ENCODE data around the gene EXTL1.

EXTL1 gene

GRCh38 chr1:26009796-26010447 is 11.7 kb upstream of the EXTL1 start:
- H3K27me3 ChIP-seq, result no peaks in the 10 kb centered on the region
- no peaks in the 10 kb centered on the region for H3K9me3 ChIP-seq
- no peak overlapping the region for H3K27ac ChIP-seq
- no peak for TF ChIP-seq CTCF (IDR thresholded peaks at IDR 0.05)
- no peak overlapping the region for H3K4me3 ChIP-seq (ENCODE audit: low read depth in 1 of 2, low read length in 1 of 2)
- peaks cover 10 to 11% of the 10 kb centered on the region in 2 experiments for H3K4me1 ChIP-seq (ENCODE audit: control insufficient read depth in 1 of 2, insufficient read depth in 1 of 2, low read depth in 1 of 2, low read length in 1 of 2)
- no peaks in the 10 kb centered on the region for H3K36me3 ChIP-seq

GRCh38 chr1:26010825-26011224 is 10.8 kb upstream of the EXTL1 start:
- no peak for TF ChIP-seq CTCF (IDR thresholded peaks at IDR 0.05)
- no peaks in the 10 kb centered on the region for H3K27me3 ChIP-seq
- H3K4me3 ChIP-seq (ENCODE audit: low read depth in 1 of 2, low read length in 1 of 2), result no peak overlapping the region
- H3K36me3 ChIP-seq, result no peaks in the 10 kb centered on the region
- H3K4me1 ChIP-seq (ENCODE audit: control insufficient read depth in 1 of 2, insufficient read depth in 1 of 2, low read depth in 1 of 2, low read length in 1 of 2), result peaks cover 19 to 20% of the 10 kb centered on the region in 2 experiments
- H3K27ac ChIP-seq, result no peak overlapping the region
- H3K9me3 ChIP-seq, result no peaks in the 10 kb centered on the region

GRCh38 chr1:26012864-26013263 is 8.7 kb upstream of the EXTL1 start:
- no peak for TF ChIP-seq CTCF (IDR thresholded peaks at IDR 0.05)
- H3K27ac ChIP-seq, result no peak overlapping the region
- no peaks in the 10 kb centered on the region for H3K9me3 ChIP-seq
- no peaks in the 10 kb centered on the region for H3K27me3 ChIP-seq
- no peaks in the 10 kb centered on the region for H3K36me3 ChIP-seq
- H3K4me3 ChIP-seq (ENCODE audit: low read depth in 1 of 2, low read length in 1 of 2), result no peak overlapping the region
- peaks cover 35 to 36% of the 10 kb centered on the region in 2 experiments for H3K4me1 ChIP-seq (ENCODE audit: control insufficient read depth in 1 of 2, insufficient read depth in 1 of 2, low read depth in 1 of 2, low read length in 1 of 2)

GRCh38 chr1:26014179-26014578 is 7.4 kb upstream of the EXTL1 start:
- Histone ChIP-seq H3K4me1 (ENCODE audit: control insufficient read depth in 1 of 2, insufficient read depth in 1 of 2, low read depth in 1 of 2, low read length in 1 of 2) (peaks cover 35 to 36% of the 10 kb centered on the region in 2 experiments), H3K4me3 (ENCODE audit: low read depth in 1 of 2, low read length in 1 of 2) (no peak overlapping the region), H3K9me3 (no peaks in the 10 kb centered on the region), H3K27ac (no peak overlapping the region), H3K27me3 (no peaks in the 10 kb centered on the region), H3K36me3 (no peaks in the 10 kb centered on the region)
- no peak for TF ChIP-seq CTCF (IDR thresholded peaks at IDR 0.05)

- Histone ChIP-seq H3K27ac (peak overlapping the region; percentile 74), H3K4me1 (ENCODE audit: control insufficient read depth in 1 of 2, insufficient read depth in 1 of 2, low read depth in 1 of 2, low read length in 1 of 2) (peaks cover 35 to 36% of the 10 kb centered on the region in 2 experiments), H3K27me3 (no peaks in the 10 kb centered on the region), H3K9me3 (no peaks in the 10 kb centered on the region), H3K4me3 (ENCODE audit: low read depth in 1 of 2, low read length in 1 of 2) (peak overlapping the region in 1 of 2 experiments; percentile 27), H3K36me3 (no peaks in the 10 kb centered on the region)
- TF ChIP-seq CTCF (IDR thresholded peaks at IDR 0.05), result no peak
Observed at GRCh38 chr1:26015358-26015757, 6.2 kb upstream of the EXTL1 start.
